Vagina (tissue), 2 donors: ENCODE measurements around the gene YPEL4.

Source experiments
- CTCF ChIP-seq, 3 experiments: fragments of 450-650 bp in 2 of 3; fragments of 200-600 bp in 1 of 3; sonication (generic) in 1 of 3; IDR thresholded peaks; one replicate each; pipeline ENCODE4 v1.5.1; 2017 to 2019; ENCODE audit warnings: antibody characterized with exemption in 3 of 3, mild to moderate bottlenecking in 2 of 3, moderate library complexity in 2 of 3
- POLR2A ChIP-seq, 2 donors: fragments of 450-650 bp; IDR thresholded peaks; one replicate each; pipeline ENCODE4 v1.6.1; 2017; ENCODE audit warnings: antibody characterized with exemption in 2 of 2, mild to moderate bottlenecking in 2 of 2, moderate library complexity in 2 of 2

GRCh38 chr11:57679396-57679795 lies 29.7 kb upstream of the YPEL4 start:
- TF ChIP-seq CTCF (IDR thresholded peaks at IDR 0.05) (no peak), POLR2A (IDR thresholded peaks at IDR 0.05) (no peak)
